Stimulated activated naive CD8-positive, alpha-beta T cell treated with anti-CD3 and anti-CD28 coated beads, Interleukin-15, amount 100 ng/mL, for 72 hours (primary cell): ENCODE results near the gene FGF12.

ENCODE experiments used
- ATAC-seq: fragments of 150-1000 bp; cut with Tn5 transposase; 2 replicates; pipeline ENCODE4 v1.10.0; 2021; ENCODE audit warnings: mild to moderate bottlenecking, moderate library complexity
- DNase-seq, 2 donors: peaks; one replicate each; pipeline ENCODE4 v3.0.0; 2021 to 2022
- H3K27ac Mint-ChIP-seq, 2 donors: one replicate each; pipeline ENCODE4 v1.8.0; 2022; ENCODE audit warnings: mild to moderate bottlenecking in 2 of 2, mixed read lengths in 2 of 2, moderate library complexity in 2 of 2
- H3K27me3 Mint-ChIP-seq: one replicate; pipeline ENCODE4 v1.8.0; 2022; ENCODE audit warnings: mixed read lengths
- H3K4me1 Mint-ChIP-seq: one replicate; pipeline ENCODE4 v1.8.0; 2022; ENCODE audit warnings: mild to moderate bottlenecking, mixed read lengths
- H3K4me3 Mint-ChIP-seq, 2 donors: one replicate each; pipeline ENCODE4 v1.8.0; 2022; ENCODE audit warnings: mild to moderate bottlenecking in 2 of 2, mixed read lengths in 2 of 2, moderate library complexity in 1 of 2
- H3K9me3 Mint-ChIP-seq, 2 donors: one replicate each; pipeline ENCODE4 v1.8.0; 2022; ENCODE audit warnings: mixed read lengths in 2 of 2

FGF12 gene

GRCh38 chr3:192128060-192128459 lies 599.3 kb downstream of the FGF12 start:
- Mint-ChIP-seq H3K4me1 (no peaks in the 10 kb centered on the region), H3K9me3 (peaks cover 0 to 12% of the 10 kb centered on the region in 2 donors), H3K27ac (no peak overlapping the region), H3K27me3 (no peaks in the 10 kb centered on the region), H3K4me3 (no peak overlapping the region)
- DNase-seq = no peak
- ATAC-seq = no peak

GRCh38 chr3:192122832-192123594 lies 604.3 kb downstream of the FGF12 start:
- H3K4me1 Mint-ChIP-seq = no peaks in the 10 kb centered on the region
- H3K27ac Mint-ChIP-seq = no peak overlapping the region
- peaks cover 0 to 3% of the 10 kb centered on the region in 2 donors for H3K9me3 Mint-ChIP-seq
- H3K4me3 Mint-ChIP-seq = no peak overlapping the region
- H3K27me3 Mint-ChIP-seq = no peaks in the 10 kb centered on the region
- ATAC-seq (no peak), DNase-seq (no peak)

GRCh38 chr3:192121923-192122322 lies 605.4 kb downstream of the FGF12 start:
- DNase-seq = no peak
- Mint-ChIP-seq H3K4me1 (no peaks in the 10 kb centered on the region), H3K27ac (no peak overlapping the region), H3K27me3 (no peaks in the 10 kb centered on the region), H3K4me3 (no peak overlapping the region), H3K9me3 (peaks cover 0 to 6% of the 10 kb centered on the region in 2 donors)
- ATAC-seq = no peak

GRCh38 chr3:192108820-192109219 lies 618.5 kb downstream of the FGF12 start:
- no peaks in the 10 kb centered on the region for H3K27me3 Mint-ChIP-seq
- H3K9me3 Mint-ChIP-seq = peaks cover 0 to under 1% of the 10 kb centered on the region in 2 donors
- H3K4me3 Mint-ChIP-seq = no peak overlapping the region
- DNase-seq (no peak), ATAC-seq (no peak)
- H3K4me1 Mint-ChIP-seq = no peaks in the 10 kb centered on the region
- H3K27ac Mint-ChIP-seq = no peak overlapping the region

GRCh38 chr3:192106543-192106942 lies 620.8 kb downstream of the FGF12 start:
- H3K4me1 Mint-ChIP-seq = no peaks in the 10 kb centered on the region
- H3K4me3 Mint-ChIP-seq = no peak overlapping the region
- H3K9me3 Mint-ChIP-seq = peaks cover 0 to 4% of the 10 kb centered on the region in 2 donors
- DNase-seq (no peak), ATAC-seq (no peak)
- H3K27ac Mint-ChIP-seq = no peak overlapping the region
- no peaks in the 10 kb centered on the region for H3K27me3 Mint-ChIP-seq

GRCh38 chr3:192092388-192093005 lies 634.8 kb downstream of the FGF12 start:
- Mint-ChIP-seq H3K4me1 (no peaks in the 10 kb centered on the region), H3K4me3 (no peak overlapping the region), H3K27me3 (no peaks in the 10 kb centered on the region), H3K9me3 (peaks cover 0 to 5% of the 10 kb centered on the region in 2 donors), H3K27ac (no peak overlapping the region)
- no peak for ATAC-seq
- no peak for DNase-seq

- no peak overlapping the region for H3K4me3 Mint-ChIP-seq
- no peaks in the 10 kb centered on the region for H3K4me1 Mint-ChIP-seq
- H3K27me3 Mint-ChIP-seq = no peaks in the 10 kb centered on the region
- H3K9me3 Mint-ChIP-seq = peaks cover 0 to 5% of the 10 kb centered on the region in 2 donors
- no peak for ATAC-seq
- no peak overlapping the region for H3K27ac Mint-ChIP-seq
- DNase-seq = no peak
These were observed 635.5 kb downstream of the FGF12 start for GRCh38 chr3:192091831-192092230.

GRCh38 chr3:192090586-192090985 lies 636.8 kb downstream of the FGF12 start:
- ATAC-seq = no peak
- Mint-ChIP-seq H3K27me3 (no peaks in the 10 kb centered on the region), H3K4me1 (no peaks in the 10 kb centered on the region), H3K27ac (no peak overlapping the region), H3K9me3 (peaks cover 0 to 5% of the 10 kb centered on the region in 2 donors), H3K4me3 (no peak overlapping the region)
- DNase-seq = no peak
